HFFc6 (cell line): ENCODE data around the gene BABAM2. TPM values are rescaled to one million over a fixed set of nuclear protein-coding genes. Genes with fewer than 3 reads are reported as not detected.

Source experiments
- DNase-seq: peaks from one replicate; pipeline ENCODE4 v3.0.0-alpha.2; 2018
- H3K27ac Mint-ChIP-seq: 2 replicates; pipeline ENCODE4 v1.8.0; 2020; ENCODE audit warnings: mild to moderate bottlenecking, mixed read lengths
- H3K27me3 Mint-ChIP-seq: 2 replicates; pipeline ENCODE4 v1.8.0; 2021; ENCODE audit warnings: mild to moderate bottlenecking, moderate library complexity, mixed read lengths; ENCODE audit not compliant: insufficient read depth
- H3K36me3 Mint-ChIP-seq: 2 replicates; pipeline ENCODE4 v1.8.0; 2021; ENCODE audit warnings: low read depth, mixed read lengths
- H3K4me1 Mint-ChIP-seq: 2 replicates; pipeline ENCODE4 v1.8.0; 2020; ENCODE audit warnings: low read depth, mixed read lengths
- H3K4me3 Mint-ChIP-seq: 2 replicates; pipeline ENCODE4 v1.8.0; 2020; ENCODE audit warnings: mild to moderate bottlenecking, moderate library complexity, mixed read lengths
- H3K9me3 Mint-ChIP-seq: 2 replicates; pipeline ENCODE4 v1.8.0; 2020; ENCODE audit warnings: mild to moderate bottlenecking, mixed read lengths
- total RNA-seq, 6 experiments: library from RNA; stranded (reverse); fragmentation: NEBNext Ultra II Directional; extraction: Animal tissue kit (Norgen Biotek cat#: 25700); gene quantifications; 2 replicates in 1 of 6; 3 replicates in 5 of 6; pipeline ENCODE4 v1.2.3, GENCODE V29; 2021
- TF ChIP-seq, protein P1 (sequence below): fragments of 200-600 bp; sonication (generic); IDR thresholded peaks from 2 replicates; pipeline ENCODE4 v1.5.0; 2021; ENCODE audit warnings: antibody characterized with exemption, mild to moderate bottlenecking

BABAM2 gene
- total RNA-seq, 6 experiments from 2014 or later: 30.8 to 46.6 (median 41.2) TPM

DNA sequence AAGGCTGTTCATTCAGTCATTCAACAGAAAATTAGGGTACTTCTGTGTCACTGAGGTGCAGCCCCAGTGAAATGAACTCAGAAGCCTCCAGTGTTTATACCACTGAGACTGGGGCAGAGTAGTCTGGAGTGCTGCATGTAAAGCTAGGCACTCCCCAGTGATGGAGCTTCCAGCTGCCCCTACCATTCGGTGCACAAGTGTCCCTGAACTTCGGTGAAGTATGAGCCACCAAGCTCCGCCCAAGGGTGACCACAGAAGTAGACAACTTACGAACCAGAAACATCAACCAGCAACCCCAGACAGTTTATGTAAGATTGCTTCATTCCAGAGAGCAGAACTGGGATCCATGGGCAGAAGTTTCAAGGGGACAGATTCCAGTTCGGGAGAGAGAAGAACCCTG is 431.5 kb downstream of the BABAM2 start:
- TF ChIP-seq, protein P1, sequence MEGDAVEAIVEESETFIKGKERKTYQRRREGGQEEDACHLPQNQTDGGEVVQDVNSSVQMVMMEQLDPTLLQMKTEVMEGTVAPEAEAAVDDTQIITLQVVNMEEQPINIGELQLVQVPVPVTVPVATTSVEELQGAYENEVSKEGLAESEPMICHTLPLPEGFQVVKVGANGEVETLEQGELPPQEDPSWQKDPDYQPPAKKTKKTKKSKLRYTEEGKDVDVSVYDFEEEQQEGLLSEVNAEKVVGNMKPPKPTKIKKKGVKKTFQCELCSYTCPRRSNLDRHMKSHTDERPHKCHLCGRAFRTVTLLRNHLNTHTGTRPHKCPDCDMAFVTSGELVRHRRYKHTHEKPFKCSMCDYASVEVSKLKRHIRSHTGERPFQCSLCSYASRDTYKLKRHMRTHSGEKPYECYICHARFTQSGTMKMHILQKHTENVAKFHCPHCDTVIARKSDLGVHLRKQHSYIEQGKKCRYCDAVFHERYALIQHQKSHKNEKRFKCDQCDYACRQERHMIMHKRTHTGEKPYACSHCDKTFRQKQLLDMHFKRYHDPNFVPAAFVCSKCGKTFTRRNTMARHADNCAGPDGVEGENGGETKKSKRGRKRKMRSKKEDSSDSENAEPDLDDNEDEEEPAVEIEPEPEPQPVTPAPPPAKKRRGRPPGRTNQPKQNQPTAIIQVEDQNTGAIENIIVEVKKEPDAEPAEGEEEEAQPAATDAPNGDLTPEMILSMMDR: no peak
- peaks cover 19% of the 10 kb centered on the region for H3K4me1 Mint-ChIP-seq

DNA sequence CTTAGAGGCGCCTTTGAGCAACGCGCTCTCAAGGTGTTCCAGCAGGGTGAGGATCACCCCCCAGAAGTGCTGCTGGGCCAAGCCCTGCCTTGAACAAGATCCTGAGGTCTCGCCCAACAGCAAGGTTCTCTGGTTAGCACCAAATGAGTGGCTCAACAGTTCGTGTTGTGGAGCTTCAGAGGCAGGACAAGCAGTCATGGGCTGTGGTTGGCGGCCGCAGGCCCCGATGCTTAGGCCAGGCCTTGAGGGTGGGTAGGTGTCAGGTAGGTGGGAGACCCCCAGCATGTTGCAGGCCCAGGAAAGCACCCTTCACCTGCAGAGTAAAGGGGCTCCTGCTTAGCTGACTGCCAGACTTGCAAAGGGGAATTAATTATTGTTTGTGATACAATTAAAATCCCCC is 431.9 kb downstream of the BABAM2 start:
- no peaks in the 10 kb centered on the region for H3K9me3 Mint-ChIP-seq
- TF ChIP-seq, protein P1: no peak
- no peak for DNase-seq
- H3K4me3 Mint-ChIP-seq: no peak overlapping the region
- no peaks in the 10 kb centered on the region for H3K36me3 Mint-ChIP-seq
- H3K27ac Mint-ChIP-seq: no peak overlapping the region
- H3K4me1 Mint-ChIP-seq: peaks cover 23% of the 10 kb centered on the region
- no peaks in the 10 kb centered on the region; the same call in 1 of the 2 replicates for H3K27me3 Mint-ChIP-seq

More for the DNA sequence above, 431.5 kb downstream of the BABAM2 start:
- DNase-seq: no peak
- Mint-ChIP-seq H3K9me3 (no peaks in the 10 kb centered on the region), H3K4me3 (no peak overlapping the region), H3K36me3 (no peaks in the 10 kb centered on the region), H3K27me3 (no peaks in the 10 kb centered on the region; the same call in 1 of the 2 replicates), H3K27ac (no peak overlapping the region)

DNA sequence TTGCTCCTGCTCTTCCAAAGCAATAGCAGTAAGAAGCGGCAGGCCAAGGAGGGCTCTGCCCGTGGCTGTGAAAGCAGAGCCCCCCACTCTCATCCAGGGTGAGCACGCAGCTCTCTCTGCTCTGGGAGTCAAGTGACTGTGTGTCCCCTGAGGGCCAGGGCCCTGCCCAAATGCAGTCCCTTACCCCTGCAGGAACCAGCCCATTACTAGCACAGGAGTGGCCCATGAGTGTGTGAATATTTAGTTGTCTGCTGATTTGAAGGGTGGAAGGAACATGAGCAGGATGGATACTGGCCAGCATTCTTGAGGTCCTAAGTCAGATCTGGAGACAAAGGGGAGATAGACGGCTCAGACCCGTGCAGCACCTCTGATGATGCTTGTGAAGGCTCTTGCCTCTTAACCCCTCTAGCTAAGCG is 432.5 kb downstream of the BABAM2 start:
- Mint-ChIP-seq H3K36me3 (no peaks in the 10 kb centered on the region), H3K4me3 (no peak overlapping the region), H3K4me1 (peaks cover 28% of the 10 kb centered on the region), H3K27me3 (no peaks in the 10 kb centered on the region; the same call in 1 of the 2 replicates), H3K27ac (no peak overlapping the region), H3K9me3 (no peaks in the 10 kb centered on the region)
- no peak for DNase-seq
- TF ChIP-seq, protein P1: no peak

DNA sequence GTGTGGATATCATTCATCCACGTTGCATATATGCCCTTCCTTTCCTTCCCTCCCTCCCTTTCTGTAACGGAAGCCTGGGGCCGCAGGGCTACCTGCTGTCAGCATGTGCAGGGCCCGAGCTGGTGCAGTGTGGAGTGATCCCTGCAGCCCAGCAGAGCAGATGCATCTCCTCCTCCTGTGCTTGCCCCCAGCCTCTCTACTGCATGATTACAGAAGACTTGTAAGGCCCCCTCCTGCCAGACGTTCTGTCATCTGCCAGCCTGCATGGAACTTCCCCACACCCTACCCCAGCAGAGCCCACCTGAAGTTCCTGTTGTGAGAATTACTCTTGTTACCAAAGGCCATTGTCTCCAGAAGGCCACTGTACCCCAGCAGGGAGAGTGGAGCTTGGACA is 434.6 kb downstream of the BABAM2 start:
- DNase-seq: no peak
- H3K36me3 Mint-ChIP-seq: 0 out of 2 replicates have a peak, but pooled peaks cover 8% of the 10 kb centered on the region
- H3K4me3 Mint-ChIP-seq: no peak overlapping the region
- no peaks in the 10 kb centered on the region; the same call in 1 of the 2 replicates for H3K27me3 Mint-ChIP-seq
- TF ChIP-seq, protein P1: no peak
- H3K9me3 Mint-ChIP-seq: no peaks in the 10 kb centered on the region
- no peak overlapping the region for H3K27ac Mint-ChIP-seq
- H3K4me1 Mint-ChIP-seq: peaks cover 29% of the 10 kb centered on the region

DNA sequence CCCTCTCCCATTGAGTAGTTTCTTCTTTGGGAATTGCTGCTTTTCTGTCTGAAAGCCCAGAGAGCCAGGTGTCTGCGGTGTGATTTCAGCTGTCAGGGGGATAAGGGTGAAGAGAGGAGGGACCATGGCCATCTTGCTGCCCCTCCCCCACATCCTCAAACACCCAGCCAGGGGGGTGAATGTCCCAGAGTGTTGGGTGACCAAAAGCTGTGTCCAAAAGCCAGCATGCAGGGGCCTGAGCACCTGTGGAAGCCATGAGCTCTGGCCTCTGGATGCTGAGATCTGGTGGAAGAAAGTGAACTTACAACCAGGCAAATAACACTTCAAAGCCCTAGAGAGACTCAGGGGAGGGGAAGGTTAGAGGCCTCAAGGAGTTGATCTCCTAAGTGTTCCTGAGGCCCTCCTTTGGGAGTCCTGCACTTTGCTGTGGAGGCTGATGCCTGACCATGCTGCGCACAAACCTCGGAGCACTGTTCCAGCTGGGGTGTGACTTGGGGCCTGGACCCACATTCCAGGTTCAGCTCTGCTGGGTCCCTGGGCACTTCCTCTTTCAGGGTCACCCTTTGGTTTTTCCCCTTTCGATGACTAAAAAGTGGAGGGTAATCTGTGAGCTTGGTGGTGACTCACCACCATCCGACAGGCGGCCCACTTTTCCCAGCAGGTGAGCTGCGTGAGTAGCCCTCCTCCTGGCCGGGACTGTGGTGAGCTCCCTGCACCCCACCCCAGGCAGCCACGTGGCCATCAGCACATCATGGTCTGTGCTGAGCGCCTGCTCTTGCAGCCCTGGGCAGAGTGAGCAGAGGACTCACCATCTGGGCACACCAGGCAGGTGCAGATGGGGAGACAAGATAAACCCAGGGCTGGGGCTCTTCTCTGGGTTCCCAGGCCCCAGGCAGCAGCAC is 435.3 kb downstream of the BABAM2 start:
- Mint-ChIP-seq H3K4me1 (peaks cover 29% of the 10 kb centered on the region), H3K27me3 (no peaks in the 10 kb centered on the region; the same call in 1 of the 2 replicates), H3K27ac (no peak overlapping the region), H3K36me3 (0 out of 2 replicates have a peak, but pooled peaks cover 8% of the 10 kb centered on the region), H3K4me3 (no peak overlapping the region), H3K9me3 (no peaks in the 10 kb centered on the region)
- TF ChIP-seq, protein P1: no peak
- no peak for DNase-seq
